ENCODE results near the gene WWC2.
"Not testable (repeated sequence)": the region's sequence is repeated elsewhere in the genome, so short reads cannot be mapped to it uniquely, and the experiment has no call there.

Gene WWC2

DNA sequence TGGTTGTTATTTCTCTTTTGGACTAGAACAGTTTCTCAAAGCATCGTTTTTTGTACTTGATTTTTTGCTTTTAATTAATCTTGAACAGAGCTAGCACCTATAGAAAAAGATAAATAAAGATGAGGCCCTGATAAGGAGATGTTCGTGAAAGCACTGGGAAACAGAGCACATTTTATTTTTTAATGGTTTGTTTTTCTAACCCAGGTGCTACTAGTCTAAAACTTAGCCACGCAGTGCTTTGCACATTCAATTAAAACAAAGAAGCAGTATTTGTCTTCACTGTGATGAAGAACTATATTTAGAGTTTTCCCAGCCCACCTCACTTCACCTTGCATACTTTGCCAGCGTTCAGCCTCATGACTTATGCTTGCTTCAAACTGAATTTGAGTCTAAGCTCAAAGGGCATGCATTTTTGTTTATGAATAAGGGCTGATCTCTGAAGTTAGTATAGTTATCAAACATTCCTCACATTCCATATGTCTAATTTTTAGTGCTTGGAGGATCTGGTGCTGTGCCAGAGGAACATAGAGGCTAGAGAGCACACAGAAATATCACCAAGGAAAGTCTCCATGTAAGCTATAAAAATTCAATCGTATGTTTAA lies 76.7 kb downstream of the WWC2 start:
- DNase-seq: no peak

DNA sequence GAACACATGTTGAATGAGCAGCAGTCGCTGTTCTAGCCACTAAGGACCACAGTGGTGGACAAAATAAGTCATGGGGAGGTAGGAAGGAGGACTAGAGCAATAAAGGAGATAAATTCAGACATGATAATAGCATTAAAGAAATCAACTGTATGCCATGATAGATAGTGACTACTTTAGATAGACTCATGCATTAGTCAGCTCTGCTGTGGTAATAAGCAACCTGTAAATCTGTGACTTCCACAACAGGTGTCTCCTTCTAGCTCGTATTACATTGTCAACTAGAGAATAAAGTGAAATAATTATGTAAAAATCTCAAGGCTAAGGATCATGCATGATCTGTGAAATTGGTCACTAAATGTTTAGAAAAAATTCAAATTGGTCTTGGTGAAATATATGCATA lies 77.9 kb downstream of the WWC2 start:
- DNase-seq: no peak

GRCh38 chr4:183178201-183178600 lies 79.1 kb downstream of the WWC2 start:
- no peak for DNase-seq

DNA sequence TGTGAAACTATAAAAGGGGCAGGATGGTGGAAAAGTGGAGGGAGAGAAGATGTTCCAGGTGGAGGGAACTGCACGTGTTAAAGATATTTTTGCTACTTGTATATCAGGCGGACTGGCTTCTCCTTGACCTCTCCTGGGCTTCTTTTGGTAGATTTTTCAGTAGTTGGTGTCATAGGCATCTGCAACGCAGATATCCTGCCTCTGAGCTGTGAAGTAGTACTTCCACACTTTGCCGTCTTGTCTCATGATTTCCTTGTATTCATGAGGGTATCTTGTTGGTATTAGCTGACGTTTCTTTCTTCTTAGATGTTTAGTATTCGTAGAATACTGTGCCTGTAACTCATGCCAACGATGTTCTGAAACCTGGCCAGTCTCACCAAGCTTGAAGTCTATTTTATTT lies 81.0 kb downstream of the WWC2 start:
- no peak for DNase-seq

- no peak for DNase-seq
Observed at GRCh38 chr4:183180621-183181020, 81.6 kb downstream of the WWC2 start.

- DNase-seq: no peak
Observed at GRCh38 chr4:183181081-183181480, 82.0 kb downstream of the WWC2 start.

DNA sequence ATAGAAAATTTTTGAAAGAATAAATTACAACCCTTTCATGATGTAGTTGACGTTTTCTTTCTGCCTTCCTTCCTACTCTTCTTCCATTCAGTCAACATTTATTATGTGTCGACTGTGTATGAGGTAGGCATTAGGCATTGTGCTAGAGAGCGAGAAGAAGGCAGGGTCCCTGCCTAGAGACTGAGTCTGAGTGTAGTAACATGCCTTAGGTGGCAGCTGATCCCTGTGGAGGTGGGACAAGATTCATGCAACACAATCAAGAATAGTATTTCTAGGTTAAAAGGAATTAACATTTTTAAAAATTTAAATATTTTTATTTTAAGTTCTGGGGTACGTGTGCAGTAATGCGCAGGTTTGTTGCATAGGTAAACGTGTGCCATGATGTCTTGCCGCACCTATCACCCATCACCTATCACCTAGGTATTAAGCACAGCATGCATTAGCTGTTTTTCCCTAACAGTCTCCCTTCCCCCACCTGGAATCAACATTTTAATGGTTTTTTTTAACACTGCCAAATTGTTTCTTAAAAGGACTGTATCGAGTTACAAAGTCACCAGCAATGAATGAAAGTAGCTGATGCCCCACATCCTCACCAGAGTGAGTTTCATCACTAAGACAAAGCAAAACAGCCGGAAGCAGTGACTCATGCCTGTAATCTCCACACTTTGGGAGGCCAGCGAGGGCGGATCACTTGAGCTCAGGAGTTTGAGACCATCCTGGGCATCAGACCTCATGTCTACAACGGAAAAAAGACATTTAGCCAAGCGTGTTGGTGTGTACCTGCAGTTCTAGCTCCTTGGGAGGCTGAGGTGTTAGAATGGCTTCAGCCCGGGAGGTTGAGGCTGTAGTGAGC lies 84.0 kb downstream of the WWC2 start:
- DNase-seq: peak; percentile 13

DNA sequence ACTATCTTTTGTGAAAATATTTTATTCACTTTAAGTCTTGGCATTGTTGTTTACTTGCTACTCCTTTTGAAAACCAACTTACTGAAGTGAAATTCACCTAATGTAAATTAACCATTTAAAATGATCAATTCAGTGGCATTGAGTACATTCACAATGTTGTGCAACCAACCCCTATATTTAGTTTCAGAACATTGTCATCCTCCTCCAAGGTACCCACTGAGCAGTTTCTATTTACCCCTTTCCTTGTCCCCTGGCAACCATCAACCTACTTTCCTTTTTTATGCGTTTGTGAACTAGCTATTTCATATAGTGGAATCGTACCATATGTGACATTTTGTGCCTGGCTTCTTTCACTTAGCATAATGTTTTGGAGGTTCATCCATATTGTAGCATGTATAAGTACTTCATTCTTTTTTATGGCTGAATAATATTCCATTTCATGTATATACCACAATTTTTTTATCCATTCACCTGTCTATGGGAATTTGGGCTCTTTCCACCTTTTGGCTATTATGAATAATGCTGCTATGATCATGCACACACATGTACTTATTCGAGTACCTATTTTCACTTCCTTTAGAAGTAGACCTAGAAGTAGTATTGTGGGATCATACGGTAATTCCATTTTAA lies 85.0 kb downstream of the WWC2 start:
- no peak for DNase-seq

DNA sequence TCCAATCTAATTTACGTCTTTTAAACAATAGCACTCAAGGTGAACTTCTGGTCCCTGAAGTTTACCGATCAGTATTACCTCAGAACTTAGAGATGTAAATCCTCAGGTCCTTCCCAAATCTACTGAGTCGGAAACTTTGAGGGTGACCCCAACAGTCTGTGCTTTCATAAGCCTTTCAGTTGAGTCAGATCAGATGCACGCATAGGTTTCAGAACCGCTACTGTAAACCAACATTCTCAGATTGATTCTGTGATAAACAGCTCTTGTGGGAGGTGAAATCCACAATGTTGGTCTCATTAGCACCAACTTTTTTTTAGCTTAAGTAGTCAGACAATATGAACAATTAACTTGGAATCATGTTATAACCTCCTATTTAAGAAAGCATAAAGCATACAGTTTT lies 86.0 kb downstream of the WWC2 start:
- DNase-seq: no peak

DNA sequence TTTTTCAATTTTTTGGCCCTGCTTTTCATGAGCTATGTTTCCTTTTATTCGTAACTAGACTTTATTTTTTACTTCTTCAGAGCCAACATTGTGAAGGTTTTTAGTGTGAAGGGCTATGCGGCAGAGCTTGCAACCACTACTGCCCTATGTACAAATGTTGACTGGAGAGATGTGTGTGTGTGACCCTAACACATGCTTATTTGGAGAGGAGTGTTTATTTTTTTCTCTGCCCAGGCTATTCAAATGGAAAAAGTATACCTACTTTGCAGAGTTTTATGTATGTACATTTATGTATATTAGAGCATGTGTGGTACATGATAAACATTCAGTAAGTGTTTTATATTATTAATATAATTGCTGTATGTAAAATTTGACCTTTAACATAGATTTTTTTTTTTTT lies 86.5 kb downstream of the WWC2 start:
- no peak for DNase-seq

GRCh38 chr4:183186813-183187212 lies 87.8 kb downstream of the WWC2 start:
- no peak for DNase-seq

DNA sequence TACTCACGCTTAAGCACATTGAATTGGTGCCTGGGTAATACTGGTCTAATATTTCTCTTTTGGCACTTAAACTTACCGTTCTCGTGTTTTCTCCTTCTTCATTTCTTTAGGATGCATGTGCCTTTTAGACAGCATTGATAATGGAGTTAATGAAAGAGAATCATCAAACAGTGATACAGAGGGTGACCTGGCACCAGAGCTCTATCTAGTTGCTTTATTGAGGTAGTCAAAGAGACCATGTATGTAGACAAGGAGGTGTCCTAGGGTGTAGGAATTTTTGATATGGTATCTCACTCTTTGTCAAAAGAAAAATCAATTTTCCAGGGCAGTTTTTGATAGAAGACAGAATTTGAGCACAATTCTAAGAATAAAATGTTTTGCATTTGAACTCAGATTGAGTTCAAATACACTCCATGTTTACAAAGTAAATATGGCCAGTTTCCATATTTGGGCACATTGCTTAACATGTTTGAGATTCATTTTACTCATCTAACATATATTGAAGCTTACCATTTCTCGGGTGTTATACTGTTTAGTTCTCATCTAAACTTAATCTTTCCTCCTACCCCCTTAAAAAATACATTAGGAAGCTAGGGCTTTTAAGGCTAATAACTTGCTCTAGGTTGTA lies 92.0 kb downstream of the WWC2 start:
- no peak for DNase-seq

GRCh38 chr4:183191630-183192029 lies 92.6 kb downstream of the WWC2 start:
- DNase-seq: no peak

GRCh38 chr4:183192571-183192970 lies 93.5 kb downstream of the WWC2 start:
- no peak for DNase-seq

DNA sequence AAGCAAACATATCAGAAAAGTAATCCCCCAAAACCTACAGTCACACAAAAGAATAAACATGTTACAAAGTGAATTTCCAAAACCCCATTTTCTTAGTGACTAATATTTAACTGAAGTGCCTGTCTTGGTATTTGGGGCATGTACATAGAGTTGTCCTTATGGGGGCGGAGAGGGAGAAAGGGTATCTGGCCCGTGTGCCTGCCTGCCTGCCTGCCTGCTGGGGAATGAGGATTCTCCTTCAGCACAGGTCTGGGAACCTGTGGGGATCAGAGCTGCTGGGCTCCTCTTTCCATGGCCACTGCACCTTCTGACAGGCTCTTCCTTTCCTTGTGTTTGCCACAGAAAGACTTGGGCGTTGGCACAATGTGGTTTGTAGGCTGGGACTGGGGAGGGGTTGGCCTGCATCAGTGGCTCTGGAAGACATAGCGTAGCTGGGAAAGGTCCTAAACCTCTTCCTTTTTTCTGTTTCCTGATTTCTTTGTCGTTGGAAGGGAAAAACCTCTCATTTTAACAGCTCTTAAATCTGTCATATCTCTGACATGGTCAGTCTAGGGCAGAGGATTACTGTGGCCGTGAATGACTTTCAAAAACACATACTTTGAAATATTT lies 94.8 kb downstream of the WWC2 start:
- DNase-seq: not testable (repeated sequence)

DNA sequence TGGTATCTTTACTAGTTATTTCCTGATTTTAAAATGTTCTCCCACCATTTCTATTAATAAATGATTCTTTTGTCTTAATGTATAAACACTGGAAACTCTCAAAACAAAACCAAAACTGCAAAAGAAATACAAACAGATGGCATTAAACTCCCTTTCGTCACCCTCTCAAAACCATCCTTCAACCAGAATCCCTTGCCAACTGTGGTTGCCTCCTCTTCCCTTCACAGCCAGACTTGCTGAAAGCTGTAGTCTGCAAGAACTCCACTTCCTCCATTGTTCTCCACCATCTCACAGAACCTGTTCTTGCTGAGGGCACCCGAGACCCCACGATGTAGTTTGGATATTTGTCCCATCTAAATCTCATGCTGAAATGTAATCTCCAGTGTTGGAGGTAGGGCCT lies 96.5 kb downstream of the WWC2 start:
- no peak for DNase-seq

GRCh38 chr4:183197140-183197539 lies 98.1 kb downstream of the WWC2 start:
- no peak for DNase-seq

- DNase-seq: no peak
Observed at GRCh38 chr4:183200453-183200852, 101.4 kb downstream of the WWC2 start.

- no peak for DNase-seq
Observed at GRCh38 chr4:183201331-183201730, 102.3 kb downstream of the WWC2 start.

GRCh38 chr4:183202523-183202922 lies 103.5 kb downstream of the WWC2 start:
- no peak for DNase-seq

DNA sequence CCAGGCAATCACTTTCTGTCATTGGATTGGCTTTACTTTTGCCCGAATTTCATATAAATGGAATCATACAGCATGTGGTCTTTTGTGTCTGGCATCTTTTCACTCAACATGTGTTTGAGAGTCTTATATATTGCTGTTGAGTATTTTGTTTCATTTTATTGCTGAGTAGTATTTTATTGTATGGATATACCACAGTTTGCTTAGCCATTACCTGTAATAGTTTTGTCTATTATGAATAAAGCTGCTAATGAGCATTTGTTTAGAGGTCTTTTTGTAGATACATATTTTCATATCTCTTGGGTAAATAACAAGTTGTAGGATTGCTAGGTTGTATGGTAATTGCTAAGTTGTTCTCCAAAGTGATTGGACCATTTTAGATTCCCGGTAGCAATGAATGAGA lies 105.7 kb downstream of the WWC2 start:
- no peak for DNase-seq

- DNase-seq: no peak
Observed at GRCh38 chr4:183205193-183205592, 106.1 kb downstream of the WWC2 start.

DNA sequence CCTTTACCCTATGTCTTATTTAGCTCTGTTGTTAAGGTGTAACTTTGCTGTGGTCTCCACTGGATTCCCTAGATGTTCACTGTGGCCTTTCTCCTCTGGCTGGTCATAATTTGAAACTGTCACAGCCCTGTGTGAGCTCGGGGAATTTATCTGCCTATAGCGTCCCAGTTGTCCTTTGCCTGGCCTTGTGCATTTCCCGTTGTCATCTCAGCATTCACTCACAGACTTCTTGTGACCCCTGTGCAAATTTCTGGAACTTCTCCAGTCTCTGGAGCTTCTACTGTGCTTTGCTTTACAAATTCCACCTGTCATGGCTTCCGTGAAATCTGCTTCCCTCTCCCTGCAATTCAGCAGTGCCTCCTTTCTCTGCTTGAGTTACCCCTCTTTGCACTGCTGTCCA lies 106.7 kb downstream of the WWC2 start:
- DNase-seq: no peak

All from CD4-positive, alpha-beta T cell treated with Interleukin-17A for 1 hour (primary cell).